ENCODE measurements around the gene EPHA7. TPM values are rescaled to one million over a fixed set of nuclear protein-coding genes. Genes with fewer than 3 reads are reported as not detected.

Gene EPHA7
- total RNA-seq, 2 donors from 2014 or later = 2.5 to 5.5 TPM

GRCh38 chr6:93337014-93337413 lies 82.3 kb downstream of the EPHA7 start:
- no peak overlapping the region for H3K27ac ChIP-seq (ENCODE audit: low read depth, low read length)
- H3K4me3 ChIP-seq (ENCODE audit: low read length) = no peak overlapping the region
- Mint-ChIP-seq H3K27me3 (ENCODE audit: insufficient read depth) (no peaks in the 10 kb centered on the region), H3K9me3 (no peaks in the 10 kb centered on the region), H3K36me3 (ENCODE audit: low read depth) (no peaks in the 10 kb centered on the region), H3K27ac (no peak overlapping the region), H3K4me1 (peaks cover 5% of the 10 kb centered on the region), H3K4me3 (no peak overlapping the region)
- WGBS, 2 experiments (ENCODE audit: insufficient coverage in 1 of 2, insufficient read length in 1 of 2) = 84% methylated on average over 1 of the region's 1 CpG; no CpG with 5 or more reads in 1 of the 2 experiments
- H3K9me3 ChIP-seq (ENCODE audit: control insufficient read depth, low read length) = no peaks in the 10 kb centered on the region
- TF ChIP-seq CTCF (conservative IDR thresholded peaks at IDR 0.05) = no peak
- no peaks in the 10 kb centered on the region for H3K27me3 ChIP-seq (ENCODE audit: control insufficient read depth, insufficient read depth, low read length, poor library complexity, severe bottlenecking)
- DNase-seq = no peak
- no peak overlapping the region for H3K9ac ChIP-seq (ENCODE audit: extremely low read depth, low read length, poor library complexity, severe bottlenecking)
- H3K36me3 ChIP-seq (ENCODE audit: control insufficient read depth, insufficient read depth, low read length) = no peaks in the 10 kb centered on the region
- H3K4me1 ChIP-seq (ENCODE audit: control insufficient read depth, insufficient read depth, low read length) = no peaks in the 10 kb centered on the region

- Histone ChIP-seq H3K9me3 (ENCODE audit: control insufficient read depth, low read length) (no peaks in the 10 kb centered on the region), H3K36me3 (ENCODE audit: control insufficient read depth, insufficient read depth, low read length) (no peaks in the 10 kb centered on the region), H3K9ac (ENCODE audit: extremely low read depth, low read length, poor library complexity, severe bottlenecking) (no peak overlapping the region), H3K4me1 (ENCODE audit: control insufficient read depth, insufficient read depth, low read length) (no peaks in the 10 kb centered on the region), H3K4me3 (ENCODE audit: low read length) (no peak overlapping the region), H3K27ac (ENCODE audit: low read depth, low read length) (no peak overlapping the region), H3K27me3 (ENCODE audit: control insufficient read depth, insufficient read depth, low read length, poor library complexity, severe bottlenecking) (no peaks in the 10 kb centered on the region)
- no peaks in the 10 kb centered on the region for H3K27me3 Mint-ChIP-seq (ENCODE audit: insufficient read depth)
- 100% methylated on average over 1 of the region's 2 CpGs; no CpG with 5 or more reads in 1 of the 2 experiments for WGBS, 2 experiments (ENCODE audit: insufficient coverage in 1 of 2, insufficient read length in 1 of 2)
- H3K4me1 Mint-ChIP-seq = no peaks in the 10 kb centered on the region
- H3K4me3 Mint-ChIP-seq = no peak overlapping the region
- H3K27ac Mint-ChIP-seq = no peak overlapping the region
- TF ChIP-seq CTCF (conservative IDR thresholded peaks at IDR 0.05) = no peak
- DNase-seq = no peak
- no peaks in the 10 kb centered on the region for H3K9me3 Mint-ChIP-seq
- H3K36me3 Mint-ChIP-seq (ENCODE audit: low read depth) = no peaks in the 10 kb centered on the region
These were observed 89.9 kb downstream of the EPHA7 start for GRCh38 chr6:93329301-93330000.

GRCh38 chr6:93327857-93328256 lies 91.5 kb downstream of the EPHA7 start:
- Histone ChIP-seq H3K27ac (ENCODE audit: low read depth, low read length) (no peak overlapping the region), H3K9ac (ENCODE audit: extremely low read depth, low read length, poor library complexity, severe bottlenecking) (no peak overlapping the region), H3K9me3 (ENCODE audit: control insufficient read depth, low read length) (no peaks in the 10 kb centered on the region), H3K4me1 (ENCODE audit: control insufficient read depth, insufficient read depth, low read length) (no peaks in the 10 kb centered on the region), H3K27me3 (ENCODE audit: control insufficient read depth, insufficient read depth, low read length, poor library complexity, severe bottlenecking) (no peaks in the 10 kb centered on the region), H3K36me3 (ENCODE audit: control insufficient read depth, insufficient read depth, low read length) (no peaks in the 10 kb centered on the region), H3K4me3 (ENCODE audit: low read length) (no peak overlapping the region)
- WGBS, 2 experiments (ENCODE audit: insufficient coverage in 1 of 2, insufficient read length in 1 of 2) = 90 to 100% methylated on average over 1 to 3 of the region's 3 CpGs
- no peak overlapping the region for H3K27ac Mint-ChIP-seq
- no peak for TF ChIP-seq CTCF (conservative IDR thresholded peaks at IDR 0.05)
- H3K36me3 Mint-ChIP-seq (ENCODE audit: low read depth) = no peaks in the 10 kb centered on the region
- no peak for DNase-seq
- no peak overlapping the region for H3K4me3 Mint-ChIP-seq
- H3K27me3 Mint-ChIP-seq (ENCODE audit: insufficient read depth) = no peaks in the 10 kb centered on the region
- H3K9me3 Mint-ChIP-seq = no peaks in the 10 kb centered on the region
- H3K4me1 Mint-ChIP-seq = no peaks in the 10 kb centered on the region
